RWPE2 (cell line): ENCODE data around the gene TACR2.

ENCODE experiments used
- ATAC-seq: fragments of 200-7000 bp; cut with Tn5 transposase; 3 replicates; pipeline ENCODE4 v1.9.1; 2021; ENCODE audit warnings: low read depth
- DNase-seq: peaks from one replicate; pipeline ENCODE4 v3.0.0-alpha.2; 2020; ENCODE audit warnings: low spot score
- H3K27ac ChIP-seq: fragments of 450-650 bp; 2 replicates; pipeline ENCODE4 v1.5.1; 2017; ENCODE audit warnings: mild to moderate bottlenecking; ENCODE audit not compliant: poor library complexity, severe bottlenecking
- H3K27me3 ChIP-seq: fragments of 250-450 bp; sonication (Bioruptor Pico); 2 replicates; pipeline ENCODE4 v1.5.1; 2021; ENCODE audit warnings: mild to moderate bottlenecking, moderate library complexity; ENCODE audit not compliant: insufficient read depth, poor library complexity, severe bottlenecking
- H3K36me3 ChIP-seq: fragments of 250-450 bp; sonication (Bioruptor Pico); 2 replicates; pipeline ENCODE4 v1.5.1; 2020; ENCODE audit warnings: low read depth, mild to moderate bottlenecking, moderate library complexity
- H3K4me1 ChIP-seq: fragments of 250-450 bp; sonication (Bioruptor Pico); 2 replicates; pipeline ENCODE4 v1.5.1; 2021; ENCODE audit warnings: mild to moderate bottlenecking, moderate library complexity; ENCODE audit not compliant: insufficient read depth, poor library complexity, severe bottlenecking
- H3K4me3 ChIP-seq: fragments of 250-450 bp; sonication (Bioruptor Pico); 2 replicates; pipeline ENCODE4 v1.5.1; 2021; ENCODE audit warnings: mild to moderate bottlenecking, moderate library complexity; ENCODE audit not compliant: severe bottlenecking
- H3K9me3 ChIP-seq: fragments of 250-450 bp; sonication (Bioruptor Pico); 2 replicates; pipeline ENCODE4 v1.5.1; 2021; ENCODE audit warnings: mild to moderate bottlenecking, moderate library complexity; ENCODE audit not compliant: severe bottlenecking
- TF ChIP-seq, protein P1 (sequence below): fragments of 450-650 bp; IDR thresholded peaks from one replicate; pipeline ENCODE4 v1.5.1; 2017; ENCODE audit warnings: mild to moderate bottlenecking, moderate library complexity; ENCODE audit not compliant: poor library complexity, severe bottlenecking

The TACR2 gene

DNA sequence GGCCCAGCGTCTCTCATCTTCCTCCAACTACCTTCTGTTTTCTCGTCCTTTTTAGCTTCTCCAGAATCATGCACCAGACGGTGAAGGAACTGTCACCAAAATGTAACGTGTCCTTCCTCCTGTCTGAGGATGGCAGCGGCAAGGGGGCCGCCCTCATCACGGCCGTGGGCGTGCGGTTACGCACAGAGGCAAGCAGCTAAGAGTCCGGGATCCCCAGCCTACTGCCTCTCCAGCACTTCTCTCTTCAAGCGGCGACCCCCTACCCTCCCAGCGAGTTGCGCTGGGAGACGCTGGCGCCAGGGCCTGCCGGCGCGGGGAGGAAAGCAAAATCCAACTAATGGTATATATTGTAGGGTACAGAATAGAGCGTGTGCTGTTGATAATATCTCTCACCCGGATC lies 15.8 kb downstream of the TACR2 start:
- ATAC-seq (no peak), DNase-seq (no peak)
- Histone ChIP-seq H3K36me3 (peaks cover 55% of the 10 kb centered on the region), H3K27me3 (no peaks in the 10 kb centered on the region), H3K4me1 (no peaks in the 10 kb centered on the region), H3K4me3 (no peak overlapping the region), H3K9me3 (no peaks in the 10 kb centered on the region), H3K27ac (no peak overlapping the region)
- TF ChIP-seq, protein P1, sequence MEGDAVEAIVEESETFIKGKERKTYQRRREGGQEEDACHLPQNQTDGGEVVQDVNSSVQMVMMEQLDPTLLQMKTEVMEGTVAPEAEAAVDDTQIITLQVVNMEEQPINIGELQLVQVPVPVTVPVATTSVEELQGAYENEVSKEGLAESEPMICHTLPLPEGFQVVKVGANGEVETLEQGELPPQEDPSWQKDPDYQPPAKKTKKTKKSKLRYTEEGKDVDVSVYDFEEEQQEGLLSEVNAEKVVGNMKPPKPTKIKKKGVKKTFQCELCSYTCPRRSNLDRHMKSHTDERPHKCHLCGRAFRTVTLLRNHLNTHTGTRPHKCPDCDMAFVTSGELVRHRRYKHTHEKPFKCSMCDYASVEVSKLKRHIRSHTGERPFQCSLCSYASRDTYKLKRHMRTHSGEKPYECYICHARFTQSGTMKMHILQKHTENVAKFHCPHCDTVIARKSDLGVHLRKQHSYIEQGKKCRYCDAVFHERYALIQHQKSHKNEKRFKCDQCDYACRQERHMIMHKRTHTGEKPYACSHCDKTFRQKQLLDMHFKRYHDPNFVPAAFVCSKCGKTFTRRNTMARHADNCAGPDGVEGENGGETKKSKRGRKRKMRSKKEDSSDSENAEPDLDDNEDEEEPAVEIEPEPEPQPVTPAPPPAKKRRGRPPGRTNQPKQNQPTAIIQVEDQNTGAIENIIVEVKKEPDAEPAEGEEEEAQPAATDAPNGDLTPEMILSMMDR: no peak

DNA sequence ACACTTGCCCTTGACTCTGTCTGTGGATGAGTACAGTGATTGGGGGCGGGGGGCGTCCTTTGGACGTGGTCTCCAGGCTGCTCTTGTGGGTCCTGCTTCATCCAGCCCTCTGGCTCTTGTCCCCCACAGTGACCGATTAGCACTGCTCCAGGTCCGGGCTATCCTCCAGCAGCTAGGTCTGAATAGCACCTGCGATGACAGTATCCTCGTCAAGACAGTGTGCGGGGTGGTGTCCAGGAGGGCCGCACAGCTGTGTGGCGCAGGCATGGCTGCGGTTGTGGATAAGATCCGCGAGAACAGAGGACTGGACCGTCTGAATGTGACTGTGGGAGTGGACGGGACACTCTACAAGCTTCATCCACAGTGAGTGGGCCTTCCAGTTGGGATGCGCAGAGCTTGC lies 18.3 kb downstream of the TACR2 start:
- no peaks in the 10 kb centered on the region for H3K9me3 ChIP-seq
- H3K4me1 ChIP-seq: no peaks in the 10 kb centered on the region
- H3K36me3 ChIP-seq: peaks cover 79% of the 10 kb centered on the region
- ATAC-seq: no peak
- no peaks in the 10 kb centered on the region for H3K27me3 ChIP-seq
- no peak overlapping the region for H3K4me3 ChIP-seq
- TF ChIP-seq, protein P1: no peak
- DNase-seq: no peak
- no peak overlapping the region for H3K27ac ChIP-seq

DNA sequence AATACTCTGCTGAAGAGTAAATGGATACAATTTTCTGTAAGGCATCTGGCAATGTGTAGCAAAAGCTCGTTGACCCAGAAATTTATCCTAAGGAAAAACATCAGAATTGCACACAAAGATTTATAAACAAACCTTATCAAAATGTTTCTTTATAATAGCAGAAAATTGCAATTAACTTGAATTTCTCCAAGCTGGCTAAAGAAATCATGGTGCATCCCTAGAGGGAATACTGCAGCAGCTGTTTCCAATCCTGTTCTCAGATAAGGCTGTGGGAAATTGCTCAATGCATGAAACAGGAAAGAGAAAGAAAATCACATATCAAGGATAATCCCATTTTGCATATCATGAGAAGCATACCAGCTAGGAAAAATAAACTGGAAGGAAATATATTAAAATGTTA lies 18.7 kb downstream of the TACR2 start:
- TF ChIP-seq, protein P1: no peak
- Histone ChIP-seq H3K9me3 (no peaks in the 10 kb centered on the region), H3K4me3 (no peak overlapping the region), H3K36me3 (peaks cover 84% of the 10 kb centered on the region), H3K27ac (no peak overlapping the region), H3K4me1 (no peaks in the 10 kb centered on the region), H3K27me3 (no peaks in the 10 kb centered on the region)
- DNase-seq (no peak), ATAC-seq (no peak)

DNA sequence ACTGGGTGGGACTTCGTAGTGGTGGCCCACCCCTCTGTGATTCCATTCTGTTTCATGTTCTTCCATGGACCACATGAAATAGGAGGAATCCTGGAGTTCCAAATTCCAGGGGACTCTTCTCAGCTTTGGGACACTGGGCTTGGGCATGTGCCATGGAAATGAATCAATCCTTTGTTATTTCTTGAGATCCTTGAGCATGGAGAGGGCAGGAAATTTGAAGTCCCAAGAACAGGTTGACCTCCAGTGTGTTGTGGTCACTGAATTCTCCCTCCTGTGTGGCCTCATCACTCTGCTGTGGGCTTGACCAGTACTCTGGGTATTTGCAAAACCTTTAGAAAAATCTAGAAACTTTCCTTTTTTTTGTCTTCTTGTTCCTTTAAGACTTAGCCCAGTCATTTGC lies 22.7 kb downstream of the TACR2 start:
- no peak for ATAC-seq
- Histone ChIP-seq H3K4me1 (peaks cover 4% of the 10 kb centered on the region), H3K9me3 (no peaks in the 10 kb centered on the region), H3K4me3 (no peak overlapping the region), H3K27me3 (no peaks in the 10 kb centered on the region), H3K27ac (no peak overlapping the region), H3K36me3 (peaks cover 98% of the 10 kb centered on the region)
- TF ChIP-seq, protein P1: no peak
- no peak for DNase-seq

DNA sequence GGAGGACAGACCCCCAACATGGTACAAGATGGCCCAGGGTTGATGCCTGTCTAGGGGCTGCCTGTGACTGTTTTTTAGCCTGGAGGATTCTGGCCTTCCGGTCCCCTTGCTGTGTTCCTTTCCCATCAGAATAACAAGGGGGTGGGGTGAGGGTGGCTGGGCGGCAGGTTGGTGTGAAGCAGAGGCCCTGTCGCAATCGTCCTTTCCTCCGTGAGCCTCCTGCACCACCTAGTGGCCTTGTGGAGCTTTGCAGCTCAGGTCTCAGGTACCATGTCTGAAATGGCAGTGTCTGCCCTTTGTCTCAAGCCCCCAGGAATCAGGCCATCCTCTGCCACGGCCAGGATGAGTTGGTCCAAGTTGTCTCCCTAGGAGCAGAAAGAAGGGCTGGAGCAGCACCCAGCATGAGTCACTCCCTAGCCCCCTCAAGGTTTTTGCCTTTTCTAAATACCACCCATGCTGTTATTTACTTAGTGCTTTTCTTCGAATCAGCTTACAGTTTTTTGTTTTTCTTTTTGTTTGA lies 24.2 kb downstream of the TACR2 start:
- Histone ChIP-seq H3K4me3 (no peak overlapping the region), H3K27me3 (no peaks in the 10 kb centered on the region), H3K36me3 (peaks cover 98% of the 10 kb centered on the region), H3K9me3 (no peaks in the 10 kb centered on the region), H3K4me1 (peaks cover 4% of the 10 kb centered on the region), H3K27ac (no peak overlapping the region)
- ATAC-seq: peak; percentile 77
- DNase-seq: peak; percentile 83
- TF ChIP-seq, protein P1: peak; percentile 95
